GM23248 (cell line): ENCODE data around the gene USP20. TPM values are rescaled to one million over a fixed set of nuclear protein-coding genes. Genes with fewer than 3 reads are reported as not detected.

Experiments used
- DNase-seq: peaks from one replicate; pipeline ENCODE4 v3.0.0-alpha.2; 2015
- H2AFZ ChIP-seq: fragments of 200-600 bp; sonication (generic); 2 replicates; pipeline ENCODE4 v1.6.1; 2016; ENCODE audit warnings: antibody characterized with exemption
- H3F3A ChIP-seq: fragments of 200-600 bp; sonication (generic); 2 replicates; pipeline ENCODE4 v1.6.1; 2016; ENCODE audit warnings: mild to moderate bottlenecking, antibody characterized with exemption, mixed run types; ENCODE audit not compliant: insufficient read depth
- H3K27ac ChIP-seq: fragments of 200-600 bp; sonication (generic); 2 replicates; pipeline ENCODE4 v1.5.1; 2016; ENCODE audit warnings: mild to moderate bottlenecking
- H3K27me3 ChIP-seq: fragments of 200-600 bp; sonication (generic); replicated peaks from 2 replicates; pipeline ENCODE4 v1.6.1; 2016; ENCODE audit warnings: mild to moderate bottlenecking; ENCODE audit not compliant: insufficient read depth
- H3K36me3 ChIP-seq: fragments of 200-600 bp; sonication (generic); 2 replicates; pipeline ENCODE4 v1.6.1; 2016; ENCODE audit warnings: low read depth, mild to moderate bottlenecking
- H3K4me1 ChIP-seq: fragments of 200-600 bp; sonication (generic); 2 replicates; pipeline ENCODE4 v1.6.1; 2016; ENCODE audit warnings: mild to moderate bottlenecking; ENCODE audit not compliant: insufficient read depth
- H3K4me2 ChIP-seq: fragments of 200-600 bp; sonication (generic); one replicate; pipeline ENCODE4 v1.6.1; 2016; ENCODE audit warnings: mild to moderate bottlenecking; ENCODE audit not compliant: unreplicated experiment
- H3K4me3 ChIP-seq: fragments of 200-600 bp; sonication (generic); 2 replicates; pipeline ENCODE4 v1.5.1; 2016; ENCODE audit warnings: mild to moderate bottlenecking
- H3K79me2 ChIP-seq: fragments of 200-600 bp; sonication (generic); 2 replicates; pipeline ENCODE4 v1.6.1; 2016; ENCODE audit warnings: mild to moderate bottlenecking; ENCODE audit not compliant: insufficient read depth
- H3K9ac ChIP-seq: fragments of 200-600 bp; sonication (generic); 2 replicates; pipeline ENCODE4 v1.6.1; 2016; ENCODE audit warnings: mild to moderate bottlenecking
- H3K9me2 ChIP-seq: fragments of 200-600 bp; sonication (generic); 2 replicates; pipeline ENCODE4 v1.6.1; 2016; ENCODE audit warnings: mixed run types, mild to moderate bottlenecking, moderate library complexity; ENCODE audit not compliant: insufficient read depth
- H3K9me3 ChIP-seq: fragments of 200-600 bp; sonication (generic); one replicate; pipeline ENCODE4 v1.6.1; 2017; ENCODE audit warnings: low read depth
- H4K20me1 ChIP-seq: fragments of 200-600 bp; sonication (generic); 2 replicates; pipeline ENCODE4 v1.6.0; 2016; ENCODE audit not compliant: insufficient read depth
- EZH2 ChIP-seq: fragments of 200-600 bp; sonication (generic); IDR thresholded peaks from 2 replicates; pipeline ENCODE4 v1.6.1; 2018; ENCODE audit warnings: antibody characterized with exemption, mild to moderate bottlenecking; ENCODE audit not compliant: insufficient read depth, poor library complexity, severe bottlenecking
- EZH2phosphoT487 ChIP-seq: fragments of 200-600 bp; sonication (generic); IDR thresholded peaks from 2 replicates; pipeline ENCODE4 v1.6.1; 2018; ENCODE audit warnings: antibody characterized with exemption, moderate library complexity, mild to moderate bottlenecking, low read depth; ENCODE audit not compliant: insufficient read depth
- WGBS, 2 experiments: methylation state at CpG; one replicate each; pipeline ENCODE4 v1.1.6; 2015 to 2017; ENCODE audit warnings: low lambda C conversion rate in 2 of 2, low coverage in 1 of 2; ENCODE audit errors: missing lambda C conversion rate in 2 of 2; 5-methylcytosine and 5-hydroxymethylcytosine counted together
- in situ Hi-C: fragments of 300-500 bp; cut with MboI; formaldehyde crosslinking; loops from 2 replicates; pipeline ENCODE4 v1.15.0; 2020
- polyA plus RNA-seq: library from polyadenylated mRNA; unstranded; fragments of >200 nt; fragmentation: Nextera tagmentation; extraction: Ambion mirVana; gene quantifications from 2 replicates; pipeline ENCODE4 v1.2.1, GENCODE V29; 2016
- total RNA-seq: library from RNA; depleted of rRNA; stranded (reverse); fragments of >200 nt; shearing (Covaris generic); gene quantifications from 2 replicates; pipeline ENCODE4 v1.2.3, GENCODE V29; 2014

USP20 gene
- total and polyA plus RNA-seq, 2 experiments from 2014 or later: 10.3 to 15.8 TPM

DNA sequence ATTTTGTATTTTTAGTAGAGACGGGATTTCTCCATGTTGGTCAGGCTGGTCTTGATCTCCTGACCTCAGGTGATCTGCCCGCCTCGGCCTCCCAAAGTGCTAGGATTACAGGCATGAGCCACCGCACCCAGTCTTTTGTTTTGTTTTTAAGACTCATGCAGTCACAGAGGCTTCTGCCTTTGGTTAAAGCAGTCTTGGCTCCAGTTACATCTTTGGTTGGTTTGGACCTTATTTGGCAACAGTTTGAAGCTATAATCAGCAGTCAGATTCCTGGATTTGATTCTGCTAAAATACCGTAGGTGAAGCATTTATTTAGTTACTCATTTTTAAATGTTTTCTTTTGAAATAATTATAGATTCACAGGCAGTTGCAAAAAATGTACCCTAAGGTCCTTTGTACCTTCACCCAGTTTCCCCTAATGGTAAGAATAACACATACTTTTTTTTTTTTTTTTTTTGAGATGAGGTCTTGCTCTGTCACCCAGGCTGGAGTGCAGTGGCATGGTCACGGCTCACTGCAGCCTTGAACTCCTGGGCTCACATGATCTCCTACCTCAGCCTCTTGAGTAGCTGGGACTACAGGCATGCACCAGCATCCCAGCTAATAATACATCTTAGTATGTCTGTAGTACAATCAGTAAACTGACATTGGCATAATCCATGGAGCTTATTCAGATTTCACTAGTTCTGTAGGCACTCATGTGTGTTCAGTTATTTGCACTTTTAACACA lies 15.7 kb downstream of the USP20 start:
- in situ Hi-C loops: no loop called here
- Histone ChIP-seq H3K9ac (no peak overlapping the region), H3F3A (no peaks in the 10 kb centered on the region), H2AFZ (no peak overlapping the region), H3K9me2 (no peaks in the 10 kb centered on the region), H3K79me2 (no peaks in the 10 kb centered on the region; the same call in 1 of the 2 replicates), H3K27ac (no peak overlapping the region), H3K4me1 (no peaks in the 10 kb centered on the region), H3K9me3 (no peaks in the 10 kb centered on the region), H3K4me2 (no peak overlapping the region), H3K36me3 (peaks cover 8% of the 10 kb centered on the region; the same call in 1 of the 2 replicates), H4K20me1 (no peaks in the 10 kb centered on the region), H3K27me3 (no peaks in the 10 kb centered on the region), H3K4me3 (no peak overlapping the region)
- 82 to 86% methylated on average over 6 of the region's 6 CpGs for WGBS, 2 experiments
- TF ChIP-seq EZH2 (no peak), EZH2phosphoT487 (no peak)
- no peak for DNase-seq

GRCh38 chr9:129851821-129852220 lies 16.6 kb downstream of the USP20 start:
- no peak for TF ChIP-seq EZH2
- no peak for TF ChIP-seq EZH2phosphoT487
- no peaks in the 10 kb centered on the region for H4K20me1 ChIP-seq
- H3K4me3 ChIP-seq: no peak overlapping the region
- H3K4me2 ChIP-seq: no peak overlapping the region
- 78 to 82% methylated on average over 5 of the region's 5 CpGs for WGBS, 2 experiments
- H3K9me2 ChIP-seq: no peaks in the 10 kb centered on the region
- H3K9ac ChIP-seq: no peak overlapping the region
- no peak overlapping the region for H3K27ac ChIP-seq
- DNase-seq: no peak
- H3K79me2 ChIP-seq: no peaks in the 10 kb centered on the region; the same call in 1 of the 2 replicates
- no peak overlapping the region for H2AFZ ChIP-seq
- no peaks in the 10 kb centered on the region for H3K4me1 ChIP-seq
- no peaks in the 10 kb centered on the region for H3K9me3 ChIP-seq
- peaks cover 8% of the 10 kb centered on the region; the same call in 1 of the 2 replicates for H3K36me3 ChIP-seq
- in situ Hi-C loops: no loop called here
- no peaks in the 10 kb centered on the region for H3K27me3 ChIP-seq
- no peaks in the 10 kb centered on the region for H3F3A ChIP-seq

- H2AFZ ChIP-seq: no peak overlapping the region
- H4K20me1 ChIP-seq: no peaks in the 10 kb centered on the region
- no peak overlapping the region for H3K4me2 ChIP-seq
- no peaks in the 10 kb centered on the region; the same call in 1 of the 2 replicates for H3K79me2 ChIP-seq
- 77 to 85% methylated on average over 5 of the region's 5 CpGs for WGBS, 2 experiments
- no peak overlapping the region for H3K27ac ChIP-seq
- no peaks in the 10 kb centered on the region for H3K27me3 ChIP-seq
- H3K4me3 ChIP-seq: no peak overlapping the region
- H3K9me3 ChIP-seq: no peaks in the 10 kb centered on the region
- no peaks in the 10 kb centered on the region for H3K9me2 ChIP-seq
- no peaks in the 10 kb centered on the region for H3F3A ChIP-seq
- H3K4me1 ChIP-seq: no peaks in the 10 kb centered on the region
- no peak overlapping the region for H3K9ac ChIP-seq
- DNase-seq: no peak
- H3K36me3 ChIP-seq: peaks cover 8% of the 10 kb centered on the region; the same call in 1 of the 2 replicates
- in situ Hi-C loops: no loop called here
- no peak for TF ChIP-seq EZH2phosphoT487
- no peak for TF ChIP-seq EZH2
These were observed 17.3 kb downstream of the USP20 start for GRCh38 chr9:129852579-129852978.

DNA sequence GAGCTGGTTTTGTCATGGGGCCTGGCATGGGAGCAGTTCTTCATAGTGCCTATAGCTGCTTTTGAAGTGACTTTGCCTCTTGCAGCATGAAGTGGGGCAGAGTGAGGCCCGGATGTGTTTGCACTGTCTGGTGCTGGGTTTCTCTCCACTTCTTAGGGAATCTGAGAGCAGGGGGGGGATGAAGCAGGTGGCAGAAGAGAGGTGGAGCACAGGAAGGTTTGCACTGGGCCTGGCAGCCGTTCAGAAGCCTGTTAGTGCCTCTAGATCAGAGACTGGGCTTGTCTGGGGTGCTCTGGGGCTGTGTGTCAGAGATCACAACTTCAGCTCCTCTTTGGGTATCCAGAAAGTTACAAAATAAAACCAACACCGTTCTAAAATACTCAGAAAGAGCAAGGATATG lies 18.4 kb downstream of the USP20 start:
- no peaks in the 10 kb centered on the region for H3K27me3 ChIP-seq
- H3K4me2 ChIP-seq: no peak overlapping the region
- H3K79me2 ChIP-seq: no peaks in the 10 kb centered on the region
- in situ Hi-C loops: no loop called here
- no peaks in the 10 kb centered on the region for H3K9me2 ChIP-seq
- H2AFZ ChIP-seq: no peak overlapping the region
- H3F3A ChIP-seq: no peaks in the 10 kb centered on the region
- H3K4me1 ChIP-seq: no peaks in the 10 kb centered on the region
- DNase-seq: no peak
- no peaks in the 10 kb centered on the region for H3K9me3 ChIP-seq
- no peak overlapping the region for H3K9ac ChIP-seq
- H3K4me3 ChIP-seq: no peak overlapping the region
- WGBS, 2 experiments: 40 to 43% methylated on average over 3 of the region's 3 CpGs
- TF ChIP-seq EZH2 (no peak), EZH2phosphoT487 (no peak)
- H3K36me3 ChIP-seq: peaks cover 8% of the 10 kb centered on the region; the same call in 1 of the 2 replicates
- no peaks in the 10 kb centered on the region for H4K20me1 ChIP-seq
- H3K27ac ChIP-seq: no peak overlapping the region
